Panc1 (cell line): Measurements from ENCODE around the gene ATXN10. TPM values are rescaled to one million over a fixed set of nuclear protein-coding genes. Genes with fewer than 3 reads are reported as not detected.
"Not testable (repeated sequence)": the region's sequence is repeated elsewhere in the genome, so short reads cannot be mapped to it uniquely, and the experiment has no call there.

ENCODE experiments used
- ATAC-seq: fragments of 200-7000 bp; cut with Tn5 transposase; 2 replicates; pipeline ENCODE4 v1.9.1; 2020; ENCODE audit warnings: mild to moderate bottlenecking, moderate library complexity
- BruUV-seq: library from RNA; stranded (reverse); fragments of 400-500 nt; replicated peaks from 2 replicates; lab custom pipeline; 2021; lab: Mats Ljungman, UMichigan
- CTCF ChIA-PET: fragments of 300-600 bp; sonication (Branson Sonifier 250); formaldehyde crosslinking; loops from one replicate; lab custom pipeline; 2022; ENCODE audit warnings: antibody characterized with exemption; lab: Charles Lee
- POLR2A ChIA-PET: fragments of 300-600 bp; sonication (Branson Sonifier 250); formaldehyde crosslinking; loops from one replicate; lab custom pipeline; 2022; ENCODE audit warnings: antibody characterized with exemption; lab: Charles Lee
- DNase-seq: peaks from one replicate; pipeline ENCODE4 v3.0.0-alpha.2; 2010; ENCODE audit warnings: low read depth, low spot score
- H3K27ac ChIP-seq: 2 replicates; pipeline ENCODE4 v1.5.1; 2011; ENCODE audit warnings: mild to moderate bottlenecking, low read length, inconsistent platforms
- H3K27me3 ChIP-seq: fragments of 200-500 bp; sonication (Bioruptor generic); 2 replicates; pipeline ENCODE4 v1.6.0; 2014; ENCODE audit warnings: low read length, inconsistent platforms; ENCODE audit not compliant: control insufficient read depth, insufficient read depth
- H3K36me3 ChIP-seq: fragments of 200-500 bp; sonication (Bioruptor generic); 2 replicates; pipeline ENCODE4 v1.5.1; 2014; ENCODE audit warnings: inconsistent platforms, mild to moderate bottlenecking, low read length, moderate library complexity; ENCODE audit not compliant: control insufficient read depth, insufficient read depth
- H3K4me1 ChIP-seq: 2 replicates; pipeline ENCODE4 v1.5.1; 2011; ENCODE audit warnings: inconsistent platforms, mild to moderate bottlenecking, low read length, moderate library complexity; ENCODE audit not compliant: control insufficient read depth, insufficient read depth
- H3K4me3 ChIP-seq, 2 experiments: 2 replicates each; pipeline ENCODE4 v1.5.1; 2011 to 2012; ENCODE audit warnings: low read depth in 2 of 2, low read length in 2 of 2, mild to moderate bottlenecking in 2 of 2, inconsistent platforms in 1 of 2, moderate library complexity in 1 of 2
- H3K9me3 ChIP-seq: fragments of 200-500 bp; sonication (Bioruptor generic); 2 replicates; pipeline ENCODE4 v1.5.1; 2014; ENCODE audit warnings: low read depth, mild to moderate bottlenecking, inconsistent platforms, low read length, moderate library complexity; ENCODE audit not compliant: control insufficient read depth, insufficient read depth
- POLR2AphosphoS5 ChIP-seq: IDR thresholded peaks from 2 replicates; pipeline ENCODE4 v1.6.1; 2012; ENCODE audit warnings: mild to moderate bottlenecking, low read depth, low read length, moderate library complexity
- REST ChIP-seq, 2 experiments: IDR thresholded peaks; 2 replicates each; pipeline ENCODE4 v1.6.1; 2011 to 2012; ENCODE audit warnings: low read depth in 2 of 2, control low read depth in 1 of 2, low read length in 1 of 2, mild to moderate bottlenecking in 1 of 2, moderate library complexity in 1 of 2; ENCODE audit not compliant: insufficient read depth in 1 of 2
- SIN3A ChIP-seq: IDR thresholded peaks from 2 replicates; pipeline ENCODE4 v1.6.1; 2012; ENCODE audit warnings: low read depth, mild to moderate bottlenecking, low read length, moderate library complexity, borderline replicate concordance; ENCODE audit not compliant: insufficient read depth
- TCF7L2 ChIP-seq: IDR thresholded peaks from 2 replicates; pipeline ENCODE4 v1.6.1; 2011; ENCODE audit warnings: mild to moderate bottlenecking, low read depth, low read length, inconsistent platforms
- in situ Hi-C: cut with HindIII; loops from 2 replicates; pipeline ENCODE4 v1.10.0; 2016; ENCODE audit warnings: low sequenced_read_pairs, low pct_unique_long_range_greater_than_20kb
- intact Hi-C: fragments of 100-400 bp; cut with micrococcal nuclease; formaldehyde crosslinking; loops from one replicate; pipeline ENCODE4 v1.10.0; 2022; ENCODE audit not compliant: unreplicated experiment
- total RNA-seq: library from RNA; stranded (reverse); gene quantifications from one replicate; pipeline ENCODE4 v1.2.1, GENCODE V29; 2021; ENCODE audit not compliant: unreplicated experiment
- TF ChIP-seq, protein P1 (sequence below): fragments of 450-650 bp; IDR thresholded peaks from 2 replicates; pipeline ENCODE4 v1.5.1; 2017; ENCODE audit warnings: mild to moderate bottlenecking

The ATXN10 gene
- total RNA-seq, 1 experiment from 2014 or later: 184 TPM

- Histone ChIP-seq H3K4me3 (no peak overlapping the region), H3K9me3 (no peaks in the 10 kb centered on the region), H3K4me1 (peaks cover 8% of the 10 kb centered on the region; the same call in 1 of the 2 replicates), H3K27me3 (no peaks in the 10 kb centered on the region), H3K36me3 (no peaks in the 10 kb centered on the region; the same call in 1 of the 2 replicates), H3K27ac (no peak overlapping the region)
- ChIA-PET CTCF (interaction anchor here (0.6 kb wide), 1 partner anchor 156 kb away, joined by 3 read pairs; no protein-coding TSS in a partner anchor), POLR2A (no interaction called here)
- no TSS peak for BruUV-seq
- ATAC-seq (no peak), DNase-seq (no peak)
- in situ Hi-C loops (no loop called here), intact Hi-C loops (no loop called here)
- TF ChIP-seq REST (IDR thresholded peaks at IDR 0.05; ENCODE audit: insufficient read depth in 1 of 2, low read depth in 2 of 2, low read length in 1 of 2) (no peak), SIN3A (no peak), POLR2AphosphoS5 (no peak)
Observed at GRCh38 chr22:45710469-45710868, 38.8 kb downstream of the ATXN10 start.

DNA sequence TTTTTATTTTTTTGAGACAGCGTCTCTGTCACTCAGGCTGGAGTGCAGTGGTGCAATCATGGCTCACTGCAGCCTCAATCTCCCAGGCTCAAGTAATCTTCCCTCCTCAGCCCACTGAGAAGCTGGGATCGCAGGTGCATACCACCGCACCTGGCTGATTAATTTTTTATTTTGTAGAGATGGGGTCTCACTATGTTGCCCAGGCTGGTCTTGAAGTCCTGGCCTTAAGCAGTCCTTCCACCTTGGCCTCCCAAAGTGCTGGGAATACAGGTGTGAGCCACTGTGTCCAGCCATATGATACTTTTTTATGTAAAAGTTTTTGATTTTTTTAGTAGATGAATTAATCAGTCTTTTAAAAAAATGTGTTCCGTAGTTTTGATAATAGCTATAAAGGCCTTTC is 42.8 kb downstream of the ATXN10 start:
- POLR2A ChIA-PET, CTCF ChIA-PET: not testable (repeated sequence)

DNA sequence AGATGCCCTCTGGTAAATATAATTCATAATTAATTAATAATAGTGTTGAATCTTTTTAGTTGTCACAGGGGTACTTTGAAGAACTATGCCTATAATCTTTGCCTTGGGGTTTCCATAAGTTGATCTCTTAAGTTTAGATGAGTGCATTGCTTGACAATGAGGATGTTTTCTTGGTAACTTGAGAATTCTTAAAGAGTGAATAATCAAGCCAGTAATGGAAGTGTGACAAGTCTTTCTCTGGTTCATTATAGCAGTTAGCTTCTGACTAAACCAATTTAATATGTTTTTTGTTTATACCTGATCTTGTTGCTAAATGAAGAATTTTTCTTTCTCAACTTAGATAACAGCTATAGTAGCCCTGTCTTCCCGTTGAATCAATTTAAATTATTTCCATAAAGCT is 46.2 kb downstream of the ATXN10 start:
- DNase-seq (no peak), ATAC-seq (no peak)
- Histone ChIP-seq H3K4me1 (no peaks in the 10 kb centered on the region), H3K4me3 (no peak overlapping the region), H3K9me3 (no peaks in the 10 kb centered on the region), H3K27ac (no peak overlapping the region), H3K36me3 (peaks cover 12% of the 10 kb centered on the region), H3K27me3 (no peaks in the 10 kb centered on the region)
- in situ Hi-C loops (no loop called here), intact Hi-C loops (no loop called here)
- TF ChIP-seq, protein P1, sequence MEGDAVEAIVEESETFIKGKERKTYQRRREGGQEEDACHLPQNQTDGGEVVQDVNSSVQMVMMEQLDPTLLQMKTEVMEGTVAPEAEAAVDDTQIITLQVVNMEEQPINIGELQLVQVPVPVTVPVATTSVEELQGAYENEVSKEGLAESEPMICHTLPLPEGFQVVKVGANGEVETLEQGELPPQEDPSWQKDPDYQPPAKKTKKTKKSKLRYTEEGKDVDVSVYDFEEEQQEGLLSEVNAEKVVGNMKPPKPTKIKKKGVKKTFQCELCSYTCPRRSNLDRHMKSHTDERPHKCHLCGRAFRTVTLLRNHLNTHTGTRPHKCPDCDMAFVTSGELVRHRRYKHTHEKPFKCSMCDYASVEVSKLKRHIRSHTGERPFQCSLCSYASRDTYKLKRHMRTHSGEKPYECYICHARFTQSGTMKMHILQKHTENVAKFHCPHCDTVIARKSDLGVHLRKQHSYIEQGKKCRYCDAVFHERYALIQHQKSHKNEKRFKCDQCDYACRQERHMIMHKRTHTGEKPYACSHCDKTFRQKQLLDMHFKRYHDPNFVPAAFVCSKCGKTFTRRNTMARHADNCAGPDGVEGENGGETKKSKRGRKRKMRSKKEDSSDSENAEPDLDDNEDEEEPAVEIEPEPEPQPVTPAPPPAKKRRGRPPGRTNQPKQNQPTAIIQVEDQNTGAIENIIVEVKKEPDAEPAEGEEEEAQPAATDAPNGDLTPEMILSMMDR: no peak
- TF ChIP-seq POLR2AphosphoS5 (no peak), SIN3A (no peak), TCF7L2 (no peak), REST (IDR thresholded peaks at IDR 0.05; ENCODE audit: insufficient read depth in 1 of 2, low read depth in 2 of 2, low read length in 1 of 2) (no peak)
- no TSS peak for BruUV-seq
- ChIA-PET POLR2A (no interaction called here), CTCF (no interaction called here)

More for the DNA sequence above, 42.8 kb downstream of the ATXN10 start:
- ATAC-seq, intact Hi-C loops, H3K4me3 ChIP-seq, H3K36me3 ChIP-seq, H3K27me3 ChIP-seq, BruUV-seq, H3K4me1 ChIP-seq, H3K27ac ChIP-seq, H3K9me3 ChIP-seq, in situ Hi-C loops, DNase-seq: not testable (repeated sequence)
